GM21423 (cell line): ENCODE data around the gene CAPRIN1.

Source experiments
- ATAC-seq: cut with Tn5 transposase; IDR thresholded peaks from one replicate; pipeline ENCODE4 v1.9.1; 2021; ENCODE audit warnings: mild to moderate bottlenecking, moderate library complexity; ENCODE audit not compliant: unreplicated experiment

The CAPRIN1 gene

DNA sequence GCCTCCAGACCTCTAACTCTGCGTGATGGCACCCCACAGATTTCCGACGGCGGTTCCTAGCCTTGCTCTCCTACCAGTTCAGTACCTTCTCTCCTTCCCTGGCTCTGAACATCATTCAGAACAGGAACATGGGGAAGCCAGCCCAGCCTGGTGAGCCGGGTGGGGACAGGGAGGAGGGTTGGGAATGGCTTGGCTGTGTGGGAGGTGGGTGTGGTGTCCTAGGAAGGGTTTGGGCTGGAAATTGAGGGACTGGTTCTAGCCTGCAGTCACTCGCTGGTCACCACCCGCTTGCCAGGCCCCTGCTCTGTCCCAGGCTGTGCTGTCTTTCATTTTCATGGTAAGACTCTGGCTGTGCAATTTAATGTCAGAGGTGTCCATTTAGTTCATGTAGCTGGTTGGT lies 87.8 kb downstream of the CAPRIN1 start:
- ATAC-seq, result no peak

DNA sequence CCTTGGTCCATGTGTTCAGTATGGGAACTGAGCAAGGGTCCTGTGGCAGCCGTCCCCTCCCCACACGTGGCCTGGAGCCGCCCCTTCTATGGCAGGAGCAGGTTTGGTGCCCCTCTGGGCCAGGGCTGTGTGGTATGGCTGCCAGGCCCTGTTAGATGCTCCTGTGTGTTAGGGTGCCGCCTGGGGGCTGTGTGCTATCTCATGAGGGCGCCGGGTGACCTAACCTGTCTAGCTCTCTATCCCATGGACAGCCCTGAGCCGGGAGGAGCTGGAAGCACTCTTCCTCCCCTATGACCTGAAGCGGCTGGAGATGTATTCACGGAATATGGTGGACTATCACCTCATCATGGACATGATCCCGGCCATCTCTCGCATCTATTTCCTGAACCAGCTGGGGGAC lies 88.6 kb downstream of the CAPRIN1 start:
- ATAC-seq, result no peak

DNA sequence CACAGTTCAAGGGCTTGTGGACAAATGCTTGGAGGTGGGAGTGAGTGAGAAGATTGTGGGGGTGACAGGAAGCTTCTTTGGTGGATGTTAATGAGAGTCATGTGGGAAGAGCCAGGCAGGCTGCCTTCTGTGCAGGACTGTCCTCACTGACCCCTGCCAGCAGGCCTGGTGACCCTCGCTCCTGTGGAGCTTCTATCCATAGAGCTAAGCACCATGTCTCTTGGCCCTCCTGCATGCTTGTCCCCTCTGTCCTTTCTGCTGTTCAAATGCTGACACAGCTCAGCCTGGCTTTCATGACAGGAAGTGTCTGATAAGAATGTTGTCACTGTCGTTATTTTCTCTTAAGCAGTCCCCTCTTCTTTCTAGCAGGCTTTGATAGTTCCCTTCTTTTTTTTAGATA lies 91.5 kb downstream of the CAPRIN1 start:
- no peak for ATAC-seq

DNA sequence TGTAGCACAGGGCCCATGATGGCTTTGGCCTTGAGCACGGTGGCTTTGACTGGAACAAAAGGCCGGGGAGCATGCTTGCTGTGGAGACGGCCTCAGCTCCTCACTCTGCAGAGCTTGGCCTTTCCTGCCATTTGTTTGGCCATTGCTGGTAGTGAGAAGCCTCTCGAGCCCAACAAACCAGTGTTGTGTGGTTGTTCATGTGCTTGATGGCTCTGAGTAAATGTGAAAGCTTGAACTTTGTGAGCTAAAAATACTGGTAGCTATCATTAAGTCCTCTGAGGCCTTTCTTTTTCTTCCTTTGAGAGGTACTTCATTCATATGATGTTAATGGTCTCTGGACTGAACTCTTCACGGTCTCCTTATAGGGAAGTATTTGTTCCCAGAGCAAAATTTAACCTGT lies 93.5 kb downstream of the CAPRIN1 start:
- ATAC-seq, result no peak

DNA sequence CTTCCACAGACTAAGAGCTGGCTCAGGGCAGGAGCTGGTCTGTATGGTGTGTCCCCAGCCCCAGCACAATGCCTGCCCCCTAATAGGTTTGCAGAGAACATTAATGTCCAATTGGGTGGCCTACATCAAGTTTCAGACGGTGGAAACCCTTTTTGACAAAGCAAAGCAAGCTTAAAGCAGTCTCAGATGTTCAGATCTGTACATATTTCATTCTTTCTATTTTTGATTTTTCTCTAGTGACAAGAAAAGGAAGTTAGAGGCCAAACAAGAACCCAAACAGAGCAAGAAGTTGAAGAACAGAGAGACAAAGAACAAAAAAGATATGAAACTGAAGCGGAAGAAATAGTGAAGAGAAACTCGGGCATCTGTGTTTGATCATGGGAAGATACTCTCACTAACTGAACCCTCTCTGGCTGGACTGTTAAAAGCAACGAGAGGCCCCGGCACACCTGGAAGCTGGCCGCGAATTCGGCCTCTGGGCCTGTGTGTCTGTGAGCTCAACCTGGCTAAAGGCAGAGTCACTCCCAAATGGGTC lies 94.4 kb downstream of the CAPRIN1 start:
- ATAC-seq, result no peak

DNA sequence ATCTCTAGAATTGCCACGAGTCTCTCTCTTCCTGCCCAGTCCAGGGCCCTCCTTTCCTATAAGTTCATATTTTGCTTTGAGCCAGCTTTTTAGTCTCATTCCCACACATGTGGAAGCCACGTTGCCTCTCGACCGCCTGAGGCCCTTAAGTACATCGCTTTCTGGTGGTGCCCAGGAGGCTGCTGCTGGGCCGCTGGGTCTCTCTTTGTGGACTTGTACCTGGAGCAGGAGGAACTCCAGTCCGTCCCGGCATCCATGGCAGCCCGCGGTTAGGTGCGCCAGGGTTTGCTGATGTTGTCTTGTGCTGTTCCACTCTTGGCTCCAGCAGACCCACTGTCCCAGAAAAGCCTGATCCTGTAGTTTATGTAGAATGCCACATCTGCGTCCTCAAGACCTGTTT lies 94.9 kb downstream of the CAPRIN1 start:
- no peak for ATAC-seq

DNA sequence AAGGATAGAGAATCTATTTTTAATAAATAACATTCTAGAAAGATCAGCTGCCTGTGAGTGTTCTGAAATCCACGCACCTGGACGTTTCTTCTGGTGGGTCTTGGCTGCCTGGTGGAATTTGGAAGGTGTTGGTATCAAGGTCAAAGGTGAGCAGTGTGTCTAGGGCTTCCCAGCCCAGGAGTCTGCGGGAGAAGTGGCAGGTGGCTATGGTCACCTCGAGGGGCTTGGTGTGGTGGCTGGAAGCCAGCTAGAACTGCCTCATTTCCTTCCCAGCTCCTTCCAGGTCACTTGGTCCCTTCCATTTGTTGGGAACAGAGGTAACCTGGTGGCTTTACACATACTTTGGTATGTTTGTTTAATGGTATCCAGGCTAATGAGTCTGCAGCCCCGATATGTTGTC lies 95.3 kb downstream of the CAPRIN1 start:
- no peak for ATAC-seq

DNA sequence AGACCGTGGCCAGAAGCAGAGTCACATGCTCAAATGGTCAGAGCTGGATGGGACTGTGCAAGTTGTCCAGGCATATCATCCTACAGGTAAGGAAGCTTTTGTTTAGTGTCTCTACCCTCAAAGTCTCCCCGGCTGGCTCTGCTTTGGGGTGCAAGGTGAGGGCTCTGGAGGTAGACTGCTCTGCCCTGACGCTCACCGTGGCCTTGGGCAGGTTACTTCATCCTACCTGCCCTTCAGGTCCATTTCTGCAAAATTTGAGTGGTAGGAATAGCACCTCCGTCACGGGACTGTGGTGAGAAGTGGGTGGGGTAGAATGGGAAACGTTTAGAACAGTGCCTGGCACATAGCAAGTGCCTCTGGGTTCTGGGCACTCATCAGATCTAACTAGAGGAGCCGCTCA lies 96.0 kb downstream of the CAPRIN1 start:
- no peak for ATAC-seq

DNA sequence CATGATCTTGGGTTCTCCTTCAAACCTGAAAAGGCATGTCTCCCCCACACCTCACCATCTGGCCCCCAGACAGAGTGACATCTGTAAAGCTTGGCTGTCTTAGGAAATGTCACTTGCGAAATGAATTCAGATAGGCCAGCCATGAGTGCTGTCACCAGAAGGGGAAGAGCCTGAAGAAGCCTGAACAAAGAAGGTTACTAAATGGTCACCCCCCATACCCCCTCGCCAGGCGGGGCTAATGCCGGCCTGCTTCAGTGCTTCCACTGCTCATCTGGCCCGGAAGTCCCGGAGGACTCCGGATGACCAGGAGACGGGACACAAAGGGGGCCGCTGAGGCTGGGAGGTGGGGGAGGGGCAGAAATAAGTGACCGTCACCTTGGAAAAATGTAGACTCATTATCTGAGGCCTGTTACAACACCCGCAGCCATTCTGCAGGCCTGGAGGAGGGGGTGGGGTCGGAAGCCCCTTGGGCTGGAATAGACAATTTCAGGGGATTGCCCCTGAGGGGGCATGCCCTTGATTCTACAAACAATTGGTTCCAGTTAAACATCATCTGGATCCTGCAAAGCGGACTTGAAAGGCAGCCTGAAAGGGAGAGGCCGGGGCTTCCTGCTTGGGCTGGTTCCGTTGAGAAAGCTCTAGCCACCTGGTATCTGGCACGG lies 97.1 kb downstream of the CAPRIN1 start:
- no peak for ATAC-seq

DNA sequence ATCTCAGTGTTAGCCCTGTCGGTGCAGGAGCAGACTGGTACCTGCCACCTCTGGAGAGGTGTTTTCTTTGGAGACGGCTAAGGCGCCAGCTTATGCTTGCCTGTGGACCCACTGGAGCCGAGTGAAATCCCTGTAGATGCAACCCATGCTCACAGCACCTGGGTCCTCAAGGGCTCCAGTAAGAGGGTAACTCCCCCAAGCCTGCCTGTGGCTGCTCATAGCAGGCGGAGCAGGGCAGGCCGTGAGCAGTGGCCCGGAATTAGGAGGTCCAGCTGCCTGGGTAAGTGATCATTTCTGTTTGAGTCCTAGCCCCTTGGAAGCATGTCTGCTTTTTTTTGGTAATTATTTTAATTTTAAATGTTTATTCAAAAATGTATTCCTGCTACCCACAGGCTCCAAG lies 97.7 kb downstream of the CAPRIN1 start:
- ATAC-seq, result no peak

DNA sequence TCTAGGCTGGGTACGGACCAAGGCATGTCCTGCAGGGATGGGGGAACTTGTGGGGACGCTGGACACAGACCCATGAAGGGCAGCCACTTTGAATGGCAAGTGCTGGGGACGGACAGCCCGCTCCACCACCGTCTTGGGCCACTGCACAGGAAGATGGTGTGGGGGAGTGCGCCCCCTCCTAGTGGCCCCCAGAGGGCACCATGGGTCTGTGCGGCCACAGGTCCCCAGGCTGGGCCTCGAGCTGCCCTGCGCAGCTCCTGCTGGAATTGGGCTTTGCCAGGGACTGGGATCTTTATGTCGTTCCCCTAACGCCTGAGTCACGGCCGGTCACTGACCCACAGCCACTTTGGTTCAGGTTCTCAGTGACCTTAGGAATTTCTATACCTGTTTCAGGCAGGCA lies 98.3 kb downstream of the CAPRIN1 start:
- no peak for ATAC-seq

DNA sequence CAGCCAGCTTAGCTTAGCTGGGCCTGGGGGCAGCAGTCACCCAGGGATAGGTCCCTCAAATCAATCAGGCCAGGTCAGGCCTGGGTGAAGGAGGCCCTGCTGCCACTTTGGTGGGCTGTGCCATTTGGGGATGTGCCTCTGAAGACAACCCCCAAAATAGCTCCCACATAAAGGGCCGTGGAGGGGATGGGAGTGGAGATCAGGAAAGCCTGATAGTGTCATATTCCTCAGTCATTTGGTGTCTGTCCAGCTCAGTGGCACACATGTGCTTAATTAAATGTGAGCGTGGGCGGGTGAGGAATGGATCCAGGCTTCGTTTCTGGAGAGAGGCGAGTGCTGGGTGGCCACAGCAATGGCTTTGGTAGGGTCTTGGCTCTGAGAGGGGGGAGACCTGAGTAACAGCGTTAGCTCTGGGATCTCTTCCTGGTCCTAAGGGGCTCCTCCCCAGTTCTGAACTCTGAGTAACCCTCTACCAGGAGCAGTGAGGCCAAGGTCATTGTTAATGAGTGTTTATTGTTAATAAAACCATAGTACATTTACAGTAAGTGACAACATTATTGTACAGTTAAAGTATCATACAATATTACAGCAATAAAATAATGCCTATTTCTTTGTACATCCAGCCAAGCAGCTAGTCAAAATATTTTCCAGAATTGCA lies 99.1 kb downstream of the CAPRIN1 start:
- ATAC-seq, result no peak
